ENCODE data around the gene CASK.

DNA sequence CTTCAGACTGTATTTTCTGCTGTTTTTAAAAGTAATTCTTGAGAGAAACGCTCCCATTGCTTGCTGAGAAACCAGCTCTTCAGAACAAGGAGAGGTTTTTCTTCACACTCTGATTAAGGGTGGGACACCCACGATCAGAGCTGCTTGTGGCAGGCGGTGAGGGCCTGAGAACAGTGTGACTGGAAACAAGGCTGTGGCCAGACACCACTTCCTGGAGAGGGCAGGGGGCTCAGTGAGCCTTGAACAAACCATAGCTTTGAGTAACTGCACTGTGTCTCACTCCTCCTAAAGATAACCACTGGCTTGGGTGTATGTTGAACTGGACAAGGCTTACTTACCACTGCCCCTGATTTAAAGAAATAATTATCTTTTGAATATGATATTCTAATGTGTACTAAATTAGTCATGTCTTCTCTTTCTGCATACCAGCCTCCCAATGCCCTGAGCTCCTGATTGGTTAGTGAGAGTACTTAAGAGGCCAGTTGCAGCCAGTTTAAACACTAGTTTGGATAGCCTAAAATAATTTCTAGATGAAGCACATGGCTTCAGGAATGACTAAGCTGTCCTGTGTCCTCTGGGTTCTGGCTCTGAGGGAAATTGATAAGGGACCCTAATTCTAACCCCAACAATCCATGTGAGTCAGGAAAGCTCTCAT is 203.1 kb downstream of the CASK start:
- TF ChIP-seq PRPF4 (IDR thresholded peaks at IDR 0.05; ENCODE audit: low read depth, low read length, poor library complexity, severe bottlenecking) (no peak), ZNF589 (CRISPR knock-in tag; conservative IDR thresholded peaks at IDR 0.05) (no peak), ZBTB1 (CRISPR knock-in tag; IDR thresholded peaks at IDR 0.05; ENCODE audit: borderline replicate concordance) (no peak), TP53 (CRISPR knock-in tag; conservative IDR thresholded peaks at IDR 0.05) (no peak), ZNF367 (CRISPR knock-in tag; IDR thresholded peaks at IDR 0.05; ENCODE audit: borderline replicate concordance) (no peak), SNRNP70 (IDR thresholded peaks at IDR 0.05; ENCODE audit: low read depth, low read length) (no peak), TCF12 (IDR thresholded peaks at IDR 0.05) (no peak), TCF12 (CRISPR knock-in tag; IDR thresholded peaks at IDR 0.05) (no peak)
- TF ChIP-seq, protein P1, sequence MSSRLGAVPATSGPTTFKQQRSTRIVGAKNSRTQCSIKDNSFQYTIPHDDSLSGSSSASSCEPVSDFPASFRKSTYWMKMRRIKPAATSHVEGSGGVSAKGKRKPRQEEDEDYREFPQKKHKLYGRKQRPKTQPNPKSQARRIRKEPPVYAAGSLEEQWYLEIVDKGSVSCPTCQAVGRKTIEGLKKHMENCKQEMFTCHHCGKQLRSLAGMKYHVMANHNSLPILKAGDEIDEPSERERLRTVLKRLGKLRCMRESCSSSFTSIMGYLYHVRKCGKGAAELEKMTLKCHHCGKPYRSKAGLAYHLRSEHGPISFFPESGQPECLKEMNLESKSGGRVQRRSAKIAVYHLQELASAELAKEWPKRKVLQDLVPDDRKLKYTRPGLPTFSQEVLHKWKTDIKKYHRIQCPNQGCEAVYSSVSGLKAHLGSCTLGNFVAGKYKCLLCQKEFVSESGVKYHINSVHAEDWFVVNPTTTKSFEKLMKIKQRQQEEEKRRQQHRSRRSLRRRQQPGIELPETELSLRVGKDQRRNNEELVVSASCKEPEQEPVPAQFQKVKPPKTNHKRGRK (CRISPR knock-in tag; IDR thresholded peaks at IDR 0.05), result no peak
- TF ChIP-seq, protein P2, sequence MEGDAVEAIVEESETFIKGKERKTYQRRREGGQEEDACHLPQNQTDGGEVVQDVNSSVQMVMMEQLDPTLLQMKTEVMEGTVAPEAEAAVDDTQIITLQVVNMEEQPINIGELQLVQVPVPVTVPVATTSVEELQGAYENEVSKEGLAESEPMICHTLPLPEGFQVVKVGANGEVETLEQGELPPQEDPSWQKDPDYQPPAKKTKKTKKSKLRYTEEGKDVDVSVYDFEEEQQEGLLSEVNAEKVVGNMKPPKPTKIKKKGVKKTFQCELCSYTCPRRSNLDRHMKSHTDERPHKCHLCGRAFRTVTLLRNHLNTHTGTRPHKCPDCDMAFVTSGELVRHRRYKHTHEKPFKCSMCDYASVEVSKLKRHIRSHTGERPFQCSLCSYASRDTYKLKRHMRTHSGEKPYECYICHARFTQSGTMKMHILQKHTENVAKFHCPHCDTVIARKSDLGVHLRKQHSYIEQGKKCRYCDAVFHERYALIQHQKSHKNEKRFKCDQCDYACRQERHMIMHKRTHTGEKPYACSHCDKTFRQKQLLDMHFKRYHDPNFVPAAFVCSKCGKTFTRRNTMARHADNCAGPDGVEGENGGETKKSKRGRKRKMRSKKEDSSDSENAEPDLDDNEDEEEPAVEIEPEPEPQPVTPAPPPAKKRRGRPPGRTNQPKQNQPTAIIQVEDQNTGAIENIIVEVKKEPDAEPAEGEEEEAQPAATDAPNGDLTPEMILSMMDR (CRISPR knock-in tag; IDR thresholded peaks at IDR 0.05), result no peak

Measured in HepG2 (cell line).